Right kidney (tissue), 1 donor: ENCODE results near the gene TIFAB.

ENCODE experiments used
- DNase-seq: peaks from one replicate; pipeline ENCODE4 v3.0.0-alpha.2; 2016

Gene TIFAB

DNA sequence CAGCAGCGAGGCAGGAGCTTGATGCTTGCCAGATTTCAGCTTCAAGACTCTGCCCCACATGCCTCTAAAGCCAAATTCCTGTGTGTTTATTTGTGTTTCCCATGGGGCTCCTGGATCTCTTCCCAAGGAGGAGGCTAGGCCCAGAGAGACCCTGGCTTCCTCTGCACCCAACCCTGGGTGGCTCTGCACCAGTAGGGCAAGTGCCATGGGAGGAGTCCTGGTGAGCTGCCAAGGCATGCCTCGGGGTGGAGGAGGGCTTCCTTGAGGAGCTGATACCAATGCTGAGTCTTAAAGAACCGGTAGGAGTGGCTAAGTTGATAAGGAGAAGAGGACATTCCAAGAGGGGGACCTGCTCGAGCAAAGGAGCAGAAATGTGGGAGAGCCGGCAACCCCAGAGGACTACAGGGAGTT lies 6.8 kb upstream of the TIFAB start:
- DNase-seq, result no peak

DNA sequence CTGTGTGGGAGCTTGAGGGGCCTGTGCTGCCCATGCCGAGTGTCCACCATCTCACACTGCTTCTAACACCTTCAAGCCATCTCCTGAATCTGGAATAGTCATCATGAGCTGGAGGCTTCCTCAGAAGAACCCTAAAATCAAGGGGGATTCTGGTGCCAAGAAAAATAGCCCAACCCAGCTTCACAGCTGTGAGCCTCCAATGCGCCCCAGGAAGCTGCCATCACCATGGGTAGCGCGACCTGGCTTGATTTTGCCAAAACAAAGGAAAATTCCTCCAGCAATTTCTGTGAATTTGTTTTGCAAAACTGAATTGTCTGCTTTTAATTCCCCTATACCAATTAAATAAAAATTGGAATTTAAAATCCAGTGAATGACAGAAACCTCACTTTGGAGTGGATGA lies 6.2 kb upstream of the TIFAB start:
- DNase-seq, result no peak

DNA sequence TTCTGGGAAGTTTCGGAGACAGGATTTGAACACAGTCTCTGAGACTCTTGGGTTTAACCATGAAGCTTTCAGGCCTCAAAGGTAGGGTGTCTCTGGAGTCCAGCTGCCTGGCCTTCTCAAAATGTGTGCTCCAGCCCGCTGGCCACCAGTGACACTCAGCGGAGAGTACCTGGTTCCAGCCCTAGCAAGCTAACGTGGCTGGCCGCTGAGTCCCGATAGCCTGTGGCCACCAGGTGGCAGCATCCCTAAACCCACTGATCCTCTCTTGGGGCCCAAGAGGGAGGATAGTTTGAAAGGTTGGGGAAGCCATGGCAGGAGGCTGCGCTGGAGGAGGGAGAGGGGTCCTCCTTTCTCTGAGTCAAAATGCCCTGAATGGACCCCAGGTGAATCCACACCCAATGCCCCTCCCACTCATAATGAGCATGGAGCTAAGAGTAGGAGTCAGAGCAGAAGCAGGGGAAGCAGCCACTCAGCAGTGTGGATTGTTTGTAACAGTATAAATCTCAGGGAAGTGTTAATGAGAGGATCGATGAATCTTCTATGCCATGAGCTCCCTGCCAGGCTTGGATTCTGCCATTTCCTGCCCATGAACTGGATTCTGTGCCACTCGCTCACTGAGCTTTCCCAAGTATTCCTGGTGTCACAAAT lies 5.4 kb upstream of the TIFAB start:
- DNase-seq, result no peak

DNA sequence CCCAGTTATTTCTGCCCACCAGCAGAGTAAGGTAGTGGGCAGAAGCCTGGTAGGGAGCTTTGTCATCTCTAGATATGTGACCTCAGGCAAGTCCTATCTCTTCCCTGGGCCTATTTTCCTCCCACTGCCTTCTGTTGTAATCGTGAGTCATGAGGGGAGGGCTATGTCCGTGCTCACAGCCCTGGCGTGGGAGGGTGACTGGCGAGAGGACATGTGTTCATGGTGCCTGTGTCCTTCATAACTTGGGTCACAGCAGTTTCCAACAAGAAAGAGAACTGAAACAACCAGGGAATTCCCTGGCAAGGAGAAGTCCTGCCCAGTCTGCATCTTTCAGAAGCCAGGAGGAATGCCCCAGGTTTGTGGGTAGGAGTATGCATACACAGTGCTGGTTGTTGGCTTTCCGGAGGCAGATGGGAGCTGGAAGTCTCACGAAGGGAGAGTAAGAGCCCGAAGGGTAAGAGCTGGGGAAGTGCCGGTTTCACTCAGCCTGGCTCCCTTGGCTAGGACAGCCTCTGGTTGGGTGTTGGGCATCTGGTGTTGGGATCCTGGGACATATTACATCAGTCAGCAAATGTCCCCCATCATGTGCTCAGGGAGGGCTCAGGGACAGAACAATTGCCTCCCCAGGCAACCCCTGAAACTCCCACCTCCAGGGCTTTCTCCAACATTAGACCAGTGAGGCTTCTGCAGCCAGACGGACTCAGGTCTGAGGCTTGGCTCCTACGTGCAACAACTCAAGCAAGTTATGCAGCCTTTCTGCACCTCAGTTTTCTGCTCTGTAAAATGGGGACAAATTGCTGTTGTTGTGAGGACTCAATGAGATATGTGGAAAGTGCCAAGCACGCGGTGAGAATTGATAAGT lies 4.3 kb upstream of the TIFAB start:
- DNase-seq, result no peak

DNA sequence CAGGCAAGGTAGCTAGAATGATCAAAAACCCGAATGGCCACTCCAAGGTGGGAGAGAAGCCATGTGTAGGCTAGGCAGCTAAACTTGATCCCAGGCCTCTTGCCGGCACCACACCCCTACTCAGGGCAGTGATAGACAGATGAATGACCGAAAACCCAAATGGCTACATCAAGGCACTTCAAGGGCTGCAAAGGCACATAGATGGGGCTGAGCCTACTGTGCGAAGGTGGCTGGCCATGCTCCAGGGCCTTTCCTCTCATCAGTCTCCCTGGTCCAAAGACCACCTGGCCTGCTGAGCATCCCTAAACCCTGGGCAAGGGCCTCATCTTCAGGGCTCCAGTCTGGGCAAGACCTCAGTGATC lies 3.7 kb upstream of the TIFAB start:
- DNase-seq, result no peak

DNA sequence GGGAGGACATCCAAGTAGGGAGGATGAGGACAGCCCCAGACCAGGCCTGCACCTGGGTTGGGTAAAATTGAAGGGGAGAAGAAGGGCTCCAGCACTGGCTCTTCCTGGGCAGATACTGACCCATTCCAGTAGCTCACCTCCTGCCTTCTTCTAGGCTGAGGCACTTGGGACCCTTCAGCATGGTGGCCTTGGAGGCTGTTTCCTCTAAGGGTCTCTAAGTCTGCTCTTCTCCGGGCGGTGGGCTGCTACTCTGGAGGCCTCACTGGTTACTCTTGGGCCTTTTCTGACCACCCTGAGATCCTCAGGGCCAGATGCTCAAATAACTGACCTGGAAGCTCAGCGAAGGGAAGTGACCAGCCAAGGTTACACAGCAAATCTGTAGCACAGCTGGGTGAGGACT lies 2.8 kb upstream of the TIFAB start:
- DNase-seq, result no peak

DNA sequence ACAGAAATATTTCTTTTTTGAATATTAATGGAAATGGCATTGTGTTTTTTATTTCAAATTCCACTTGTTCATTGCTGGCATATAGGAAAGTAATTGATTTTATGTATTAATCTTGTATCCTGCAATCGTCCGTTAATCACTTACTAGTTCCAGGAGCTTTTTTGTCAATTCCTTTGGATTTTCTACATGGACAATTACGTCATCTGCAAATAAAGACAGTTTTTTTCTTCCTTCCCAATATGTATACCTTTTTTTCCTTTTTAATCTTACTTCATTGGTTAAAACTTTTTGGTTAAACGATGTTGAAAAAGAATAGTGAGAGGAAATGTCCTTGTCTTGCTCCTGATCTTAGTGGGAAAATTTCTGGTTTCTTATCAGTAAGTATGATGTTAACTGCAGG lies 1.5 kb upstream of the TIFAB start:
- no peak for DNase-seq

DNA sequence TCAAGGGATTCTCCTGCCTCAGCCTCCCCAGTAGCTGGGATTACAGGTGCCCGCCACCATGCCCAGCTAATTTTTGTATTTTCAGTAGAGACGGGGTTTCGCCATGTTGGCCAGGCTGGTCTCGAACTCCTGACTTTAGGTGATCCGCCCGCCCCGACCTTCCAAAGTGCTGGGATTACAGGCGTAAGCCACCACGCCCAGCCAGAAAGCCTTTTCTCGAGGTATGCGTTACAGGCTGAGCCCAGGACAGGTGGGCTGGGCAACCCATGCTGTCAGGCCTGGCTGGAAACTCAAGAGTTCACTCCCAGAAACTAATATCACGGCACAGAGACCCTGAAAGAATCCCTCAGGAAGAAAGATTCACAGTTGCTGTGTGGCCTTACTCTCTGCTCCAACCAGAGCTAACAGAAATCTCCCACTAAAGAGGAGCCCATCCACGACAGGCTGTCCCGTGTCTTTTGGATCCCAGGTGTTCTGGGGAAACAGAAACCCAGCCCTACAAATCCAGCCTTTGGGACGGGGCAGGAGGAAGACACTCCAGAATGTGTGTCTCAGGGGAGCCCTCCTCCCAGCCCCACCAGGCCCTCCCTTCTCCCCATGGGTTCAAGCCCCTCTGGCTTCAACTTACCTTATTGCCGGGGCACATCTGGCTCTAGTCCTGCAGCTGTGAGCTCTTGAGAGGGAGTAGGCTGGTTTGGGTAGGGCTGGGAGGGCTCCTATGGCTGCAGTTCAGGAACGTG lies 400 bp downstream of the TIFAB start:
- no peak for DNase-seq

DNA sequence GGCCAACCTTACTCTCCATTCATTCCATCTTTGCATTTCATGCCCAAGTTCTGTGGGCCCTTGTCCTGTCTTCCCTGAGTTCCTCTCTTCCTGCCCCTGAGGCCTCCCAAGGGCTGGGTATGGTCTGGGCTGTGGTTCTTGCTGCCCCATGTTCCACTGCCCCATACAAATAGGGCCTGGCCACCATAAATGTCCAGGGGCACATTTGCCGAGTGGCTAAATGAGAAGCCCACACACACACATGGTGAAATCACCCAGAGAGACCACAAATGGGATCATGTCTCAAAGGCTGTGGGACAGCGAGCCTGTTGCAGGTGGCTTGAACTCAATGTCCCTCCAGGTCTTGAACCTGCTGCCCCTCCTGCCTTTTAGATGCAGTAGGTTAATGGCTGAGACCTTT lies 1.2 kb downstream of the TIFAB start:
- DNase-seq, result no peak

DNA sequence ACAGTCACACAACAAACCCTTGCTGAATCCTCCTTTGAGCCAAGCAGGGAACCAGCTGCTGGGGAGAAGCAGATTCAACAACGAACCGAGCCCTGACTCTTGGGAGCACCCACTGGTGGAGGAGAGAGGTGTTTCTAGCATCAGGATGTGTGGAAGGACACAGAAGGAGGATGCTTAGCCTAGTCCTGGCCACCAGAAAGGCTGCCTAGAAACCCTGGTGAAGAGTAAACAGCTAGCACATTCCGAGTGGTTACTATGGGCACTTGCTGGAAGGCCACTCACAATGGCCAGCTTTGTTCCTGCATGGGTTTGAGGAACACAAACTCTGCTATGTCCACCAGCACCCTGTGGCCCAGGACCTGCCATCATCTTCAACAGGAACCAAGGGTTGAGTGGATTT lies 1.8 kb downstream of the TIFAB start:
- no peak for DNase-seq

DNA sequence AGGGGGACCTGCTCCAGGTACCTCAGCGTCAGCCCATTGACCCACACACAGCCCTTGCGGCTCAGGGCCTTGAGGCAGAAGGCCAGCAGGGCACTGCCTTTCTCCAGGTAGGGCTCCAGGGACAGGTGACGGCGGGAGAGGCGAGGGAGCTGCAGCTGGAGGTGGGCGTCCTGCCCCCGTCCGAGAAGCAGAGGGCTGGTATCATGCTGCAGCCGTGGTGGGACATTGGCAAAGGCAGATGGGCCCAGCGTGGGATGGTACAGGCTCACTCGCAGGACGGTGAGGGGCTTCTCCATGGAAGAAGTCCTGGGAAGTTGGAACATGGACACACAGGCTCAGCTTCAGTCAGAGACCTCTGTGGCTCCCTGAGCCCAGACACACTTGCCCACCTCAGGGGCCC lies 2.5 kb downstream of the TIFAB start:
- DNase-seq, result no peak

DNA sequence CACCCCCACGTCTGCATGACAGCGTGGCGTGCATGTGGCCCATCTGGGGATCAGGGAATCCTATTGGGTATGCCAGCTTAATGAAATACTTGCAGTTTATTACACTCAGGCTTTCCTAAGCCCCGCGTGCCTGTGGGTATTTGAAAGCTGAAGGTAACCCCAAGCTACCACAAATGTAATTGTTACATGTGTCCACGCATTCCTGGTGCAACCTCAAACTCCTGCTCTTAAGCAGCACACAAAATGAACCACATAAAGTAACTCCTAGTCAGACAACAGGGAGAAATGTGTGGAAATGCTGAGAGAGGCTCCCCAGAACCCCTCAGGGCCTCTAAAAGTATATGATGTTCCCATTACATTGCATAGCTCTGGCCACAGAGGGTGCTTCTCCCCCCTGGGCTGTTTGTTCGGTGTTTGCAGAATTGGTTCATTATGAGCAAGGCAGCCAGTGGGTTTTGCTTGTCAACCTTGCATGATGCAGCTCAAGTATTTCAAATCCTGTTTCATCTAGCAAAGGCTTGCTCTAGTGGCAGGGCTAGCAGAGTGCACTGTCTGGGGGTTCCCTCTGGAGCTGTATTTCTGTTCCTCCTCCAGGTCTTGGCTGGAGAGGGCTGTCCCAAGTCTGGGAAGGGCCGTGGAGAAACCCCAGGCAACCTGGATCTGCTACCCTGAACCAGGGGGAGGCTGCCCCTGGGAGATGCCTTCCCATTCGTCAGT lies 3.2 kb downstream of the TIFAB start:
- no peak for DNase-seq

DNA sequence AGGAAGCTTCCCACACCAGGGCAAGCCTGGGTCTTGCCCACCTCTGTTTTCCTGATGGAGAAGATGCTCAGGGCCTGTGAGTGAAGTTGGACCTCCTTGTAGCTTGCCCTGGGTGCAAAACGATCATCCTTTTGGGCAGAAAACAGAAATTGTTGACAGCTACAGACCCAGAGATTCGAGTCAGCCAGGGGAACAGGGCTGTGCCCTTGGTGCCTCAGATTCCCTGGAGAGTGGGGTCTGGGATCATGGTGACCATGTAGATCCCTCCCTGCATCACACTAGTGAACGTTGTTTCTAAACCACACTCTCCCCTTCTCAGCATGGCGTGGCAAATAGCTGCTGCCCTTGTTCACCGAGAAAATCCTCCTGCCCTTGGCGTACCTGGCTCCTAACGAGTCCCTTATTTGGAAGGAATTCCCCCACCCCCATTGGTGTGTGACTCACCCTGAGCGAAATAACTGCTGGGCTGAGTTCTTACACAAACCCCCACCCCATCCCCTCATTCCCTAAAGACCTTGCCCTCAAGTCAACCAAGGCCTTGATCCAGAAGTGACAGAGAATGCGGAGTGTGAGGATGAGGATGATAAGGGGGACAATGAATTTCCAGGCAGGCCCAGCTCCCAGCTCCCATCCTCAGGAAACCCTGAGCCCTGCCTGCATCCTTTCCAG lies 3.9 kb downstream of the TIFAB start:
- no peak for DNase-seq

DNA sequence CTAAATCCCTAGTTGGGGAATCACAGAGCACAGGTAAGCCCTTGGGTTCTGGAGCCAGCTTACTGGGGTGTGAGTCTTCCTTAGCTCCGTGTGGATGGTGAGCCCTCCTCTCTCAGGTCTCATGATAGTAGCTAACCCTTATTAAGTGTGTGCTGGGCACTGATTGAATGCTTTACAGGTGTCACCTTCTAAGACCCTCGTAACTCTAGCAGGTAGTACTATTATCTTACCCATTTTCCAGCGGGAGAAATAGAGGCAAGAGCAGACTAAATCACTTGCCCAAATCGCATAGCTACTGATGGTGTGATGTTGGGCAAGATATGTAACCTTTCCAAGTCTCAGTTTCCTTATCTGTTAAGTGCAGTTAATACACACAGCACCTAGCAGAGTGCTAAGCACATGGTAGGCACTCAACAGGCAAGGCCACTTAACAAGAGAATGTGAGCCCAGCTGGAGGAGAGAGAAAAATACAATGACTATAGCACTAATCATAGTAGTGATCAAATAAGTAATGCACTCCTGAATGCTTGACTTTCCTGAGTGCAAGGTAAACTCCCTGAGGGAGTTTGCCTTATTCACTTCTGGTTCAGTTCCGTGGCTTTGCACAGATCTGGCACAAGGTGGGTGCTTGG lies 4.7 kb downstream of the TIFAB start, which contains the start of gene DCANP1:
DCANP1 (minus strand) TSS at position 51 of the 632 bp plus-strand sequence. CDS start 240 bp downstream, outside the sequence.
- no peak for DNase-seq

DNA sequence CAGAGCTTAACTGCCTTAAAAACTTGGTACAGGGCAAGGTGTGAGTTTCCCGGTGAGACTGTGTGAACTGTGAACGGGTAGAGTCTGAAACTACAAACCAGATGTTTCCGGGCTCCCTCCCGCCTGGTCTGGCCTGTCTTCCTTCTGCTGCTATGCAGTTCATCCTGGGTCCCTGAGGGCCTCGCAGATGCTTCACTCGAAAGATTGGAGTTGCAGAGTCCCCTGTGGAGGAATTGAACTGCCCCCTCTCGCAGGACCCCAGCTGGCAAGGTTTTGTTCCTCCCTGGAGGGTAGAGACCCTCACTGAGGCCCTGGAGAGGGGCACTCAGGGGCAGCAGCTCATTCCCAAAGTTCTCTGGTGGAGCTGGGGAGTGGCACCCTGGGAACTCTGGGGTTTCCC lies 5.5 kb downstream of the TIFAB start:
- DNase-seq, result no peak

DNA sequence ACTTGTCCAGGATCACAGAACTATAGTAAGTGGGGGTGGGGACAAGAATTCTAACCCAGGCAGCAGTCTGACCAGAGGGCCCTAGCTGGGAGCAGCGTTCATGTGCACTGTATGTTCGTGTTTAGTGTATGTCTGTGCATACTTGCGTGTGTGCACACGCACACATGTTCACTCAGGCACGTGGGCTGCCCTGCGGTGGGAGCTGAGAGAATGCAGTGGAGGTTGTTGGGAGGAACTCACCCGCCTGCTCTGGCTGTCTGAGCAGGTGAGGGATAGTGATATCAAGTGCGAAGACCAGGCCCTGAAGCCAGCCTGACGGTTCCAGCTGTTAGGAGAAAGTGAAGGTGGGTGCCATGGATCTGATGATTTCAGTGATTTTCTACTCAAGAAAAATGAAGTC lies 5.9 kb downstream of the TIFAB start:
- DNase-seq, result no peak

DNA sequence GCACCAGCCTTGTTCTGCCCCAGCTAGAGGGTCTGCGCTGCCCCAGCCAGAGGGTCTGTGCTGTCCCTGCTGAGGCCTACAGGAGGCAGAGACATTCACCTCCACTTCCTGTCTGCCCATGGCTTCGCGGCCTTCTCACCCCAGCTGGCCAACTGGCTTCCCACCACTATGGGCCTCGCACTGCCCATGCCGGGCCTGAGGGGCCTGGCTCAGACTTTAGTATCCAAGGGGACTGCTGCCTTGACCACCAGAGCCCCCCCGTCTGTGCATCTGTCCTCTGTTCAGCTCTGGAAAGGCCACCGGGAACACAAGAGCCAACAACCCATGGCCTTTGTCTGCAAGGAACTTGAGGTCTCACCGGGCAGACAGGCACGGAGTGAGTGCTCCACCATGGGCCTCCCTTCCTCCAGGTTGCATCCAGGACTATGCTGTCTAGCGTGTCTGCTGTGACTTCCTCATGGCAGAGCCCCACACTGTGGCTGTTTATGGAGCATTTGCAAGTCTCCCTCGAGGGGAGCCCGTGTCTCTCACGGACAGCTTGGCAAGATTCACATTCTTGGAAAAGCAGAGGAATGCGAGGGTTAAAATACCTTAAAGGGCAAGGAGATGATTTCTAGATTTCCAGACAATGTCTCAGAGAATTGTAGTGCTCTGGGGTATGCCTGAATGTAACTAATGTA lies 6.7 kb downstream of the TIFAB start:
- DNase-seq, result no peak

DNA sequence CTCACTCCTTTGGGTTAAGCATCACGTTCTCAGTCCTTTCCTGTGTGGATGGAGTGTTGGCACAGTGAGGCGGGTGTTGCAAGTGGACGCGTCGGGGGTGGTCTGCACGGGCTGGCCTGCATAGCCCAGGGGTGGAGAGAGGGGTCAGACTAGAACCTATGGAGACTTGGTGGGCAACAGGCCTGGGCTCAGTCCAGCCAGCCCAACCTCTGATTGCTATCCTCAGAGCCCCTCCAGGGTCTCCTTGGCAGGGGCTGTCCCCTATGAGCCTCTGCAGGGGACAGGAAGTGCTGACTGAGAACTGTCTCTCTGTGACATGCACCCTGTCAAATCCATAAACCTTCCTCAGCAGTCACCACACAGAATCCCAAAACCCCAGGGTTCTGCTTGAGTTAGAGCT lies 7.3 kb downstream of the TIFAB start:
- no peak for DNase-seq

DNA sequence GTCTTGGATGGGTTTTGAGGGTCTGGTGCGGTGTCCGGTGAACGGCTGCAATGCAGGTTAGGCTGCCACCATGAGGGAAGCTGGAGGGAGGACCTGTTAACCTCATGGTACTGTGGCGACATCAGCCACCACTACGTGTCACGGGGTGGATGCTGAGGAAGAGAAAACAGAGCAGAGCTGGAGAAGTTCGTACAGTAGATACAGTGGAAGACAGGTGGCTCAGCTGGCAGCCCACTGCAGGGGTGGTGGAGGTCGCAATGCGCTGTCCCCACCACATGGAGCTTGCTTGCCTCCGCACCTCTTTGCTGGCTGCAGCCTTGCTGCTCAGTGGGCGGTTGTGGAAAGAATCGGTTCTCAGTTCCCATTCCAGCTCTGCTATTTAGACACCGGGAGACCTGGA lies 7.8 kb downstream of the TIFAB start:
- DNase-seq, result no peak

DNA sequence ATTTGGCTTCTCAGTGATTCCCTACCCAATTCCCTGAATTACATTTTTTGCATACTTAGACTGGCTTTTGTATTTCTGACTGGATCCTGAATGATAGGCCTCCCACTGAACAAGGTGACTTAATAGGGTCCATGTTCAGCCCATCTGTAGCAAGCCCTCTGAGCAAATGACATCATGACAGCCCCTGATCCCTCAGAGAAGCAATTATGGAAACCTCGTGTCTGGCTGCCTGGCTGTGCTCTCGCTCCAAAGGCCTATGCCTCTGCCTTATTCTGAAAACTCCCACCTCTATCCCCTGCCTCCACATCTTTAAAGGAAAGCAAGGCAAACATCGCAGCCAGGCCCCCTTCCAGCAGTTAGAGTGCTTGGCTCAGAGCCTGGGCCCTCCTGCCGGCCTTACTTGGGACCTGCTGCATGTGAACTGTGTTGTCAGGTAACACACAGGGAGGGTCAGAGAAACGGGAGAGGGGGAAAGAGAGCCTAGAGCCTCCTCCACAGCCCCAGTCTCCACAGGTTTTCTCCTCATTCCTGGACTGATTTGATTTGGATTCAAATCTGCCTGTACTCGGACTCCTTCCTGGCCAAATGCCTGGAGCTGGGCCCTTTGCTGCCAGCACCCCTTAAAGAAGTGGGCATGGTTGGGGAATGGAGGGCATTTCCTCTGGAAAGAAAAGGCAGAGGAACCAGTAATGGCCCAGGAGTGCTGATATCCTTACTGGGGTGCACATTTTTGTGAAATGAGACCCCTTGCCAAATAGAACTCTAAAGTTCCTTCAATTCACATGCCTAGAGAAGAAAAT lies 8.8 kb downstream of the TIFAB start:
- DNase-seq, result no peak
